ENCODE data around the gene VTI1A.

GRCh38 chr10:112515852-112516251, 68.8 kb downstream of the VTI1A start:
- TF ChIP-seq CTCF (IDR thresholded peaks at IDR 0.05; ENCODE audit: poor library complexity) (no peak), EZH2phosphoT487 (IDR thresholded peaks at IDR 0.05; ENCODE audit: low read depth, severe bottlenecking, unreplicated experiment) (no peak), EZH2 (IDR thresholded peaks at IDR 0.05; ENCODE audit: borderline replicate concordance) (no peak)
